B cell (primary cell): ENCODE results near the gene FAF1. TPM values are rescaled to one million over a fixed set of nuclear protein-coding genes. Genes with fewer than 3 reads are reported as not detected.

ENCODE experiments used
- ATAC-seq: fragments of 200-7000 bp; cut with Tn5 transposase; one replicate; pipeline ENCODE4 v1.10.0; 2021; ENCODE audit warnings: low read depth, mild to moderate bottlenecking, moderate number of reproducible peaks, moderate library complexity
- CTCF ChIA-PET: fragments of 350-600 bp; sonication (Branson Sonifier 250); formaldehyde crosslinking; loops from one replicate; lab custom pipeline; 2021; ENCODE audit warnings: antibody characterized with exemption, inconsistent platforms; lab: Charles Lee
- POLR2A ChIA-PET: fragments of 350-600 bp; sonication (Branson Sonifier 250); formaldehyde crosslinking; loops from one replicate; lab custom pipeline; 2021; ENCODE audit warnings: antibody characterized with exemption; lab: Charles Lee
- DNase-seq: peaks from one replicate; pipeline ENCODE4 v3.0.0; 2013
- H2AFZ ChIP-seq: 2 replicates; pipeline ENCODE4 v1.6.1; 2012; ENCODE audit warnings: mild to moderate bottlenecking, low read depth, low read length; ENCODE audit not compliant: insufficient read depth, poor library complexity, severe bottlenecking
- H3K27ac ChIP-seq, 2 donors: 1 replicate in 1 of 2; 2 replicates in 1 of 2; pipeline ENCODE4 v1.5.1; 2012 to 2013; ENCODE audit warnings: low read length in 2 of 2, mild to moderate bottlenecking in 2 of 2, moderate library complexity in 1 of 2
- H3K27me3 ChIP-seq, 4 experiments: fragments of 200-600 bp in 1 of 4; sonication (generic) in 1 of 4; replicated peaks in 1 of 4; 1 replicate in 2 of 4; 2 replicates in 2 of 4; pipeline versions ENCODE4 v1.6.1 to v1.7.0; 2013 to 2016; ENCODE audit warnings: low read length in 3 of 4, mild to moderate bottlenecking in 2 of 4, mixed read lengths in 1 of 4, moderate library complexity in 1 of 4; ENCODE audit not compliant: insufficient read depth in 4 of 4, control insufficient read depth in 3 of 4; ENCODE audit errors: control extremely low read depth in 1 of 4
- H3K36me3 ChIP-seq, 2 experiments: replicated peaks in 1 of 2; 1 replicate in 1 of 2; 2 replicates in 1 of 2; pipeline versions ENCODE4 v1.6.1 to v1.7.1; 2013; ENCODE audit warnings: low read length in 1 of 2; ENCODE audit not compliant: insufficient read depth in 2 of 2, control insufficient read depth in 1 of 2; ENCODE audit errors: control extremely low read depth in 1 of 2, extremely low read depth in 1 of 2
- H3K4me1 ChIP-seq, 2 donors: fragments of 200-600 bp in 1 of 2; sonication (generic) in 1 of 2; 1 replicate in 1 of 2; 2 replicates in 1 of 2; pipeline versions ENCODE4 v1.5.1 to v1.6.1; 2013 to 2017; ENCODE audit warnings: low read length in 2 of 2; ENCODE audit not compliant: control insufficient read depth in 2 of 2, insufficient read depth in 2 of 2
- H3K4me2 ChIP-seq: replicated peaks from 2 replicates; pipeline ENCODE3; 2012; ENCODE audit warnings: mild to moderate bottlenecking, low read depth, low read length; ENCODE audit not compliant: poor library complexity, severe bottlenecking
- H3K4me3 ChIP-seq, 5 experiments: fragments of 200-600 bp in 1 of 5; sonication (generic) in 1 of 5; 1 replicate in 3 of 5; 2 replicates in 2 of 5; pipeline versions ENCODE4 v1.5.1 to v1.7.0; 2011 to 2016; ENCODE audit warnings: low read length in 4 of 5, mild to moderate bottlenecking in 4 of 5, low read depth in 2 of 5, control low read depth in 1 of 5, moderate library complexity in 1 of 5; ENCODE audit not compliant: insufficient read depth in 1 of 5; ENCODE audit errors: control extremely low read depth in 1 of 5, extremely low read depth in 1 of 5
- H3K79me2 ChIP-seq: fragments of 200-600 bp; sonication (generic); one replicate; pipeline ENCODE4 v1.6.0; 2016; ENCODE audit warnings: low read length; ENCODE audit not compliant: control insufficient read depth, insufficient read depth
- H3K9ac ChIP-seq: fragments of 200-600 bp; sonication (generic); 2 replicates; pipeline ENCODE4 v1.6.1; 2017; ENCODE audit warnings: mild to moderate bottlenecking, low read length, moderate library complexity
- H3K9me3 ChIP-seq, 3 donors: one replicate each; pipeline versions ENCODE4 v1.6.1 to v1.7.1; 2013; ENCODE audit warnings: low read length in 2 of 3; ENCODE audit not compliant: control insufficient read depth in 2 of 3, insufficient read depth in 1 of 3; ENCODE audit errors: control extremely low read depth in 1 of 3
- H4K20me1 ChIP-seq: 2 replicates; pipeline ENCODE4 v1.6.0; 2012; ENCODE audit warnings: mild to moderate bottlenecking, low read length; ENCODE audit not compliant: insufficient read depth, control insufficient read depth, poor library complexity, severe bottlenecking
- H3K27ac Mint-ChIP-seq: one replicate; pipeline ENCODE4 v1.8.0; 2021; ENCODE audit warnings: mixed read lengths
- H3K27me3 Mint-ChIP-seq: one replicate; pipeline ENCODE4 v1.8.0; 2021; ENCODE audit warnings: mixed read lengths
- H3K4me1 Mint-ChIP-seq: one replicate; pipeline ENCODE4 v1.8.0; 2021; ENCODE audit warnings: mixed read lengths
- H3K4me3 Mint-ChIP-seq: one replicate; pipeline ENCODE4 v1.8.0; 2021; ENCODE audit warnings: mixed read lengths
- H3K9me3 Mint-ChIP-seq: one replicate; pipeline ENCODE4 v1.8.0; 2022; ENCODE audit warnings: mixed read lengths; ENCODE audit not compliant: insufficient read depth
- EZH2 ChIP-seq: IDR thresholded peaks from 2 replicates; pipeline ENCODE4 v1.6.1; 2012; ENCODE audit warnings: borderline replicate concordance, low read depth, mild to moderate bottlenecking, moderate library complexity, low read length; ENCODE audit not compliant: insufficient read depth, poor library complexity, severe bottlenecking
- WGBS: methylation state at CpG from one replicate; pipeline ENCODE4 v1.1.5; 2013; ENCODE audit warnings: missing lambda C conversion rate; ENCODE audit not compliant: insufficient coverage; 5-methylcytosine and 5-hydroxymethylcytosine counted together
- intact Hi-C: fragments of 100-400 bp; cut with micrococcal nuclease; formaldehyde crosslinking; loops from one replicate; pipeline ENCODE4 v1.10.0; 2022
- polyA plus RNA-seq: library from polyadenylated mRNA; depleted of rRNA; stranded (reverse); fragments of >200 nt; gene quantifications from 2 replicates; pipeline ENCODE4 v1.2.3, GENCODE V29; 2012
- total RNA-seq, 2 donors: library from RNA; stranded (reverse); fragments of 120-200 nt in 1 of 2; gene quantifications; 1 replicate in 1 of 2; 2 replicates in 1 of 2; pipeline versions ENCODE4 v1.2.3 to v1.2.4, GENCODE V29; 2013 to 2022
- TF ChIP-seq, protein P1 (sequence below): fragments of 200-600 bp; IDR thresholded peaks from one replicate; pipeline ENCODE4 v1.8.0; 2022; ENCODE audit warnings: antibody characterized with exemption, mild to moderate bottlenecking

The FAF1 gene
- total and polyA plus RNA-seq, 2 donors (not counting 1 experiment from before 2014, with no cell fraction given): 10.1 to 58.4 TPM

DNA sequence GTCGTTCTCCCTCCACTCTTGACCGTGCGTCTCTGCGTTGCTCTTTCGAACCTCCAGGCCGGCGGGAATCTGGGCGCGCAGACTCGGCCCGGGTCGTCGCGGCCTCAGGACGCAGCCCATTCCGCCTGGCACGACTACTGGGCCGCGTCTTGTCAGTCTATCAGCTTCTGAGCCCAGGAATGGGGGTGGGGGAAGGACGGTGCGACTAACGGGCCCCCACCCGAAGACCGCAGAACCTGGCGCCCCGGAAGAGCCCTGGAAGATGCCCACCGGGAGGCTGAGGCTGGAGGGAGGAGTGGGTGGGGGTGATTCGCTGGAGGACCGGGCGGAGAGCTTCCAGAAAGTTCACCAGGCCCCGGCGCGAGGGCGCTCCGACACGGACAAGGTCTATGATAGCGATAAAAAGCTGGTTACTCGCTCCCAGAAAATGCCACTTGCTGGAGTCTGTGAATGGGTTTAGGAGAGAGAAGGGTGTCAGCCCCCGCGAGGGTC, 535.1 kb downstream of the FAF1 start:
- Histone ChIP-seq H3K9ac (peak overlapping the region; percentile 67), H3K9me3 (peaks cover 0 to 75% (median 20%) of the 10 kb centered on the region in 3 donors), H3K27me3 (peaks cover 5 to 90% (median 77%) of the 10 kb centered on the region in 4 experiments), H3K79me2 (no peaks in the 10 kb centered on the region), H3K4me2 (peak overlapping the region; percentile 90), H3K27ac (no peak overlapping the region), H3K4me1 (peaks cover 43 to 66% of the 10 kb centered on the region in 2 donors), H4K20me1 (no peaks in the 10 kb centered on the region), H3K36me3 (no peaks in the 10 kb centered on the region), H2AFZ (peak overlapping the region; percentile 64), H3K4me3 (peak overlapping the region in 2 of 5 experiments; percentile 50 to 63)
- ChIA-PET POLR2A (interaction anchor here (0.5 kb wide), 1 partner anchor 22 kb away, joined by 6 read pairs; no protein-coding TSS in a partner anchor), CTCF (no interaction called here)
- WGBS: 24% methylated on average over 34 of the region's 40 CpGs
- intact Hi-C loops: no loop called here
- Mint-ChIP-seq H3K4me1 (peaks cover 49% of the 10 kb centered on the region), H3K4me3 (peak overlapping the region; percentile 87), H3K27ac (no peak overlapping the region), H3K27me3 (peaks cover 73% of the 10 kb centered on the region), H3K9me3 (no peaks in the 10 kb centered on the region)
- no peak for TF ChIP-seq EZH2
- TF ChIP-seq, protein P1, sequence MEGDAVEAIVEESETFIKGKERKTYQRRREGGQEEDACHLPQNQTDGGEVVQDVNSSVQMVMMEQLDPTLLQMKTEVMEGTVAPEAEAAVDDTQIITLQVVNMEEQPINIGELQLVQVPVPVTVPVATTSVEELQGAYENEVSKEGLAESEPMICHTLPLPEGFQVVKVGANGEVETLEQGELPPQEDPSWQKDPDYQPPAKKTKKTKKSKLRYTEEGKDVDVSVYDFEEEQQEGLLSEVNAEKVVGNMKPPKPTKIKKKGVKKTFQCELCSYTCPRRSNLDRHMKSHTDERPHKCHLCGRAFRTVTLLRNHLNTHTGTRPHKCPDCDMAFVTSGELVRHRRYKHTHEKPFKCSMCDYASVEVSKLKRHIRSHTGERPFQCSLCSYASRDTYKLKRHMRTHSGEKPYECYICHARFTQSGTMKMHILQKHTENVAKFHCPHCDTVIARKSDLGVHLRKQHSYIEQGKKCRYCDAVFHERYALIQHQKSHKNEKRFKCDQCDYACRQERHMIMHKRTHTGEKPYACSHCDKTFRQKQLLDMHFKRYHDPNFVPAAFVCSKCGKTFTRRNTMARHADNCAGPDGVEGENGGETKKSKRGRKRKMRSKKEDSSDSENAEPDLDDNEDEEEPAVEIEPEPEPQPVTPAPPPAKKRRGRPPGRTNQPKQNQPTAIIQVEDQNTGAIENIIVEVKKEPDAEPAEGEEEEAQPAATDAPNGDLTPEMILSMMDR: no peak
- ATAC-seq (no peak), DNase-seq (peak; percentile 29)

DNA sequence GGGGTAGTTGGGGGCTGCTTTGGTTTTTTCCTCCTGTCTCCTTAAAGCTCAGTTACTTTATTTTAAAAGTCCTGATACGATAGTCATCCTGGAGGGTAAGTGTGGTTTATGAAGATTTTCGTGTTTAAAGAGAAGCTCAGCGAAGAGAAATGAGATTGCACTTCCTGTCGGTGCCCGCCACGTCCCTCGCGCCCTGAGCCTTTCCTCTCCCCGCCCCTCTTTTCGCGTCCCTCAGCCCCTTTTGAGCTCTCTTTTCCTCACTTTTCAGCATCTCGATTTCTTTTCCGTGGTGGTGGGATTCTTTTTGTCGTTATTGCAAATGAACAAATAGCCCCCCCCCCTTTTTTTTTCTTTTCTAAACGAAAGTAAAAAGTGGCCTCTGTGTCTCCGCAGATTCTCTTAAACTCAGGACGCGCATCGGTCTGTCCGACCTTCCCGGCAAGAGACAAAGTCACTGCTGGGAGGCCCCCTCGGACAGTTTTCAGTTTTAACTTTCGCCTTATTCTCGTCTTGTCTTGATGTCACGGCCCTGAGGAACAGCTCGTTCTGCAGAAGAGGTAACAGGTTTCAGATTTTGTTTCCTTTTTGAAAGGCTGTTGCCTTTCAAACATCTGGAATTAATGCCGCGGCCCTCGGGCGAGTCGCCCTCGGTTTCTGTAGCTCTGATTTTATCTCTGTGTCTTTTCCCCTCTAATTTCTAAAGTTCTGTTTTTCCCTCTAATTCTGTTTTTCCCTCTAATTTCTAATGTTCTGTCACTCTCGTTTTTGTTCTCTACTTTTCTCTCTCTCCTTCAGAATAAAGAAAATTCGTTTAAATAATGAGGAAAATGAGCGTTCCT, 535.8 kb downstream of the FAF1 start:
- Mint-ChIP-seq H3K9me3 (no peaks in the 10 kb centered on the region), H3K4me1 (peaks cover 53% of the 10 kb centered on the region), H3K27ac (no peak overlapping the region), H3K27me3 (peaks cover 70% of the 10 kb centered on the region), H3K4me3 (peak overlapping the region; percentile 87)
- Histone ChIP-seq H3K4me3 (peak overlapping the region; percentile 9 to 70 (median 50)), H2AFZ (peak overlapping the region; percentile 64), H3K4me1 (peaks cover 47 to 73% of the 10 kb centered on the region in 2 donors), H4K20me1 (no peaks in the 10 kb centered on the region), H3K9me3 (peaks cover 0 to 81% (median 20%) of the 10 kb centered on the region in 3 donors), H3K9ac (peak overlapping the region; percentile 67), H3K4me2 (peak overlapping the region; percentile 90), H3K36me3 (no peaks in the 10 kb centered on the region), H3K27ac (no peak overlapping the region), H3K27me3 (peaks cover 5 to 92% (median 79%) of the 10 kb centered on the region in 4 experiments), H3K79me2 (no peaks in the 10 kb centered on the region)
- DNase-seq (peak; percentile 52), ATAC-seq (no peak)
- 13% methylated on average over 22 of the region's 35 CpGs for WGBS
- CTCF ChIA-PET: no interaction called here
- intact Hi-C loops: no loop called here
- TF ChIP-seq, protein P1: no peak
- no peak for TF ChIP-seq EZH2
- POLR2A ChIA-PET: interaction anchor here (0.5 kb wide), 1 partner anchor 23 kb away, joined by 6 read pairs; no protein-coding TSS in a partner anchor
